PC-9 (cell line): ENCODE results near the gene HOXA9. TPM values are rescaled to one million over a fixed set of nuclear protein-coding genes. Genes with fewer than 3 reads are reported as not detected.

Experiments
- BruUV-seq: library from RNA; stranded (reverse); fragments of 400-500 nt; replicated peaks from 2 replicates; lab custom pipeline; 2021; lab: Mats Ljungman, UMichigan
- CTCF ChIA-PET: fragments of 300-600 bp; sonication (Branson Sonifier 250); formaldehyde crosslinking; loops from one replicate; lab custom pipeline; 2022; ENCODE audit warnings: antibody characterized with exemption; lab: Charles Lee
- POLR2A ChIA-PET: fragments of 300-600 bp; sonication (Branson Sonifier 250); formaldehyde crosslinking; loops from one replicate; lab custom pipeline; 2022; ENCODE audit warnings: antibody characterized with exemption; ENCODE audit not compliant: unreplicated experiment; lab: Charles Lee
- DNase-seq, 2 experiments: peaks; one replicate each; pipeline versions ENCODE4 v3.0.0 to v3.0.0-alpha.2; 2015 to 2022; ENCODE audit warnings: mixed read lengths in 1 of 2
- H2AFZ ChIP-seq: fragments of 200-600 bp; sonication (generic); 2 replicates; pipeline ENCODE4 v1.8.1; 2017; ENCODE audit warnings: antibody characterized with exemption
- H3F3A ChIP-seq: fragments of 200-600 bp; sonication (generic); 2 replicates; pipeline ENCODE4 v1.8.1; 2017; ENCODE audit warnings: antibody characterized with exemption, mild to moderate bottlenecking, low read depth; ENCODE audit not compliant: insufficient read depth
- H3K27ac ChIP-seq: fragments of 200-600 bp; sonication (generic); 2 replicates; pipeline ENCODE4 v1.6.1; 2016; ENCODE audit warnings: mixed run types
- H3K27me3 ChIP-seq: fragments of 200-600 bp; sonication (generic); 2 replicates; pipeline ENCODE4 v1.6.1; 2016; ENCODE audit warnings: low read depth, mixed run types; ENCODE audit not compliant: insufficient read depth
- H3K36me3 ChIP-seq: fragments of 200-600 bp; sonication (generic); 2 replicates; pipeline ENCODE4 v1.6.1; 2016; ENCODE audit warnings: low read depth, mixed run types
- H3K4me1 ChIP-seq: fragments of 200-600 bp; sonication (generic); replicated peaks from 2 replicates; pipeline ENCODE4 v1.6.1; 2016; ENCODE audit warnings: mixed run types; ENCODE audit not compliant: insufficient read depth
- H3K4me2 ChIP-seq: fragments of 200-600 bp; sonication (generic); 2 replicates; pipeline ENCODE4 v1.6.1; 2017; ENCODE audit warnings: mixed run types
- H3K4me3 ChIP-seq: fragments of 200-600 bp; sonication (generic); 2 replicates; pipeline ENCODE4 v1.6.1; 2016; ENCODE audit warnings: mixed run types
- H3K79me2 ChIP-seq: fragments of 200-600 bp; sonication (generic); 2 replicates; pipeline ENCODE4 v1.6.1; 2017; ENCODE audit warnings: low read depth, mixed run types
- H3K9me2 ChIP-seq: fragments of 200-600 bp; sonication (generic); 2 replicates; pipeline ENCODE4 v1.8.1; 2017; ENCODE audit warnings: mild to moderate bottlenecking; ENCODE audit not compliant: insufficient read depth
- H3K9me3 ChIP-seq: fragments of 200-600 bp; sonication (generic); 2 replicates; pipeline ENCODE4 v1.8.1; 2016; ENCODE audit warnings: low read depth; ENCODE audit not compliant: insufficient read depth
- H4K20me1 ChIP-seq: fragments of 200-600 bp; sonication (generic); 2 replicates; pipeline ENCODE4 v1.8.1; 2017; ENCODE audit not compliant: insufficient read depth
- EZH2 ChIP-seq: fragments of 200-600 bp; sonication (generic); IDR thresholded peaks from 2 replicates; pipeline ENCODE4 v1.8.0; 2017; ENCODE audit warnings: antibody characterized with exemption, low read depth
- intact Hi-C: fragments of 100-400 bp; cut with micrococcal nuclease; formaldehyde crosslinking; loops from one replicate; pipeline ENCODE4 v1.10.0; 2022; ENCODE audit not compliant: unreplicated experiment
- total RNA-seq: library from RNA; stranded (reverse); gene quantifications from 2 replicates; pipeline ENCODE4 v1.2.3, GENCODE V29; 2021
- TF ChIP-seq, protein P1 (sequence below): fragments of 200-600 bp; sonication (generic); conservative IDR thresholded peaks from 2 replicates; pipeline ENCODE4 v1.6.1; 2017; ENCODE audit warnings: mixed run types, antibody characterized with exemption, mild to moderate bottlenecking, moderate library complexity

HOXA9 gene
- total RNA-seq, 1 experiment from 2014 or later, result 2.5 TPM

GRCh38 chr7:27186668-27187474 is 21.5 kb upstream of the HOXA9 start:
- no peak overlapping the region for H3K27ac ChIP-seq
- no peak overlapping the region for H3K4me2 ChIP-seq
- H3K4me1 ChIP-seq, result peaks cover 12% of the 10 kb centered on the region
- H3K27me3 ChIP-seq, result no peaks in the 10 kb centered on the region
- no peaks in the 10 kb centered on the region for H3K36me3 ChIP-seq
- no peaks in the 10 kb centered on the region for H3K9me2 ChIP-seq
- POLR2A ChIA-PET, result interaction anchor here (0.6 kb wide), 1 partner anchor 432 kb away, joined by 4 read pairs; no protein-coding TSS in a partner anchor
- H4K20me1 ChIP-seq, result no peaks in the 10 kb centered on the region
- no peaks in the 10 kb centered on the region for H3K79me2 ChIP-seq
- no peak overlapping the region for H2AFZ ChIP-seq
- no TSS peak for BruUV-seq
- peaks cover 26% of the 10 kb centered on the region for H3F3A ChIP-seq
- no peak for DNase-seq
- intact Hi-C loops, result no loop called here
- H3K4me3 ChIP-seq, result no peak overlapping the region
- no peaks in the 10 kb centered on the region for H3K9me3 ChIP-seq
- CTCF ChIA-PET, result interaction anchor here (0.9 to 1.3 kb wide), 2 partner anchors 9 to 875 kb away, joined by 3 to 6 read pairs; no protein-coding TSS in a partner anchor
- no peak for TF ChIP-seq EZH2
- TF ChIP-seq, protein P1, sequence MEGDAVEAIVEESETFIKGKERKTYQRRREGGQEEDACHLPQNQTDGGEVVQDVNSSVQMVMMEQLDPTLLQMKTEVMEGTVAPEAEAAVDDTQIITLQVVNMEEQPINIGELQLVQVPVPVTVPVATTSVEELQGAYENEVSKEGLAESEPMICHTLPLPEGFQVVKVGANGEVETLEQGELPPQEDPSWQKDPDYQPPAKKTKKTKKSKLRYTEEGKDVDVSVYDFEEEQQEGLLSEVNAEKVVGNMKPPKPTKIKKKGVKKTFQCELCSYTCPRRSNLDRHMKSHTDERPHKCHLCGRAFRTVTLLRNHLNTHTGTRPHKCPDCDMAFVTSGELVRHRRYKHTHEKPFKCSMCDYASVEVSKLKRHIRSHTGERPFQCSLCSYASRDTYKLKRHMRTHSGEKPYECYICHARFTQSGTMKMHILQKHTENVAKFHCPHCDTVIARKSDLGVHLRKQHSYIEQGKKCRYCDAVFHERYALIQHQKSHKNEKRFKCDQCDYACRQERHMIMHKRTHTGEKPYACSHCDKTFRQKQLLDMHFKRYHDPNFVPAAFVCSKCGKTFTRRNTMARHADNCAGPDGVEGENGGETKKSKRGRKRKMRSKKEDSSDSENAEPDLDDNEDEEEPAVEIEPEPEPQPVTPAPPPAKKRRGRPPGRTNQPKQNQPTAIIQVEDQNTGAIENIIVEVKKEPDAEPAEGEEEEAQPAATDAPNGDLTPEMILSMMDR, result no peak

- ChIA-PET POLR2A (interaction anchor here (0.5 kb wide), 1 partner anchor 863 kb away, joined by 3 read pairs; no protein-coding TSS in a partner anchor), CTCF (interaction anchor here (0.9 to 1.3 kb wide), 2 partner anchors 10 to 876 kb away, joined by 3 to 6 read pairs; no protein-coding TSS in a partner anchor)
- peaks cover 12% of the 10 kb centered on the region for H3K4me1 ChIP-seq
- no peak overlapping the region for H3K4me3 ChIP-seq
- no peaks in the 10 kb centered on the region for H3K9me3 ChIP-seq
- no peak overlapping the region for H2AFZ ChIP-seq
- TF ChIP-seq, protein P1, result no peak
- TF ChIP-seq EZH2, result no peak
- H3K27ac ChIP-seq, result no peak overlapping the region
- DNase-seq, result no peak
- H3F3A ChIP-seq, result peaks cover 26% of the 10 kb centered on the region
- intact Hi-C loops, result no loop called here
- H3K4me2 ChIP-seq, result no peak overlapping the region
- H3K79me2 ChIP-seq, result no peaks in the 10 kb centered on the region
- H3K36me3 ChIP-seq, result no peaks in the 10 kb centered on the region
- H3K27me3 ChIP-seq, result no peaks in the 10 kb centered on the region
- no TSS peak for BruUV-seq
- H3K9me2 ChIP-seq, result no peaks in the 10 kb centered on the region
- no peaks in the 10 kb centered on the region for H4K20me1 ChIP-seq
These were observed 20.7 kb upstream of the HOXA9 start for GRCh38 chr7:27185854-27186667.

DNA sequence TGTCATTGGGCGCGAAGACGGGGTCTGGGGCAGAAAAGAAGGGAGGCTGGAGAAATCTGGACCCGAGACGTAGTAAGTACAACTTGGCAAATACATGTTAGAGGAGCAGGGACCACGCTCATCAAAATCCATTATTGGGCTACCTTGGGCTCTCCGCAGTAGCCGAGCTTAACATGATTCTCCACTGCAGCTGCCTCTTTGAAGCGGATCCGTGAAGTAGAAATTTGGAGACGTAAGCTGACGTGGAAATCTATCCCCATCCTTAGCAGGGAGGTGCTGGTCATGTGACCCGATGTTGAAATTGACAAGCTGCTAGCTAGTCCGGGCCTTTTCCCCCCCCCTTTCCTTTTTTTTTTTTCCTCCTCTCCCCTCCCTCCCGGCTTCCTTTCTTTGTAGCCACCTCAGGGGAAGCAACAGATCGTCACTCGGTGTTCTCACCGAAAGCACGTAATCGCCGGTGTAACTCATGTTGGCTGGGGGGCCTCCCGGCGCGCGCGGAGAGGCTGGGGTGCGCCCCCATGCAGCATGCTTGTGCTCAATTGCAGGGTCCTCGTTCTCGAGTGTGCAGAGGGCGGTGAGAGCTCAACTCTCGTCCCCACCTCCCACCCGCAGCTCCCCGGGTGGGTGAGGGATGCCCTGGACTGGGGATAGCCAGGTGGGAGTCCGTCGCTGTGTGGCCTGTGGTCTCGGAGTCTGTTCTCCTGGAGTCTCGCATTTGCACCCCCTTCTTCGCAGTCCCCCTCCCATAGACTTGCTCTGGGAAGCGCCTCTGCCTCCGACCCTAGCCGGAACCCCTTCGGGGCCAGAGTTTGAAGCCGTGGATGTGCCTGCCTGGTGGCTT is 19.9 kb upstream of the HOXA9 start, which contains the start of gene HOXA11:
HOXA11 (minus strand) TSS at position 220 of the 841 bp plus-strand sequence; CDS start at position 132, 88 bp downstream.
- Histone ChIP-seq H3K4me1 (peaks cover 12% of the 10 kb centered on the region), H3F3A (peaks cover 26% of the 10 kb centered on the region), H3K27ac (no peak within 1 kb of the TSS), H3K9me2 (no peaks in the 10 kb centered on the region), H3K4me3 (peak within 1 kb of the TSS; percentile 86), H3K79me2 (no peaks in the 10 kb centered on the region), H3K9me3 (no peaks in the 10 kb centered on the region), H3K36me3 (no peaks in the 10 kb centered on the region), H4K20me1 (no peaks in the 10 kb centered on the region), H2AFZ (peak within 1 kb of the TSS; percentile 100), H3K4me2 (peak within 1 kb of the TSS; percentile 94), H3K27me3 (no peaks in the 10 kb centered on the region)
- BruUV-seq, result no TSS peak
- CTCF ChIA-PET, result interaction anchor here (0.6 to 0.8 kb wide), 2 partner anchors 14 to 134 kb away, joined by 3 read pairs; no protein-coding TSS in a partner anchor
- TF ChIP-seq, protein P1, result no peak
- TF ChIP-seq EZH2, result no peak
- intact Hi-C loops, result no loop called here
- POLR2A ChIA-PET, result no interaction called here
- DNase-seq, result no peak
